Lung (tissue), 12 donors: ENCODE measurements around the gene SNAI1. TPM values are rescaled to one million over a fixed set of nuclear protein-coding genes. Genes with fewer than 3 reads are reported as not detected.

Source experiments
- ATAC-seq: fragments of 200-7000 bp; cut with Tn5 transposase; one replicate; pipeline ENCODE4 v1.9.1; 2020; ENCODE audit warnings: moderate number of reproducible peaks; ENCODE audit not compliant: insufficient read depth, low FRiP score
- DNase-seq, 3 donors: peaks; one replicate each; pipeline ENCODE4 v3.0.0-alpha.2; 2013 to 2017
- H3K27ac ChIP-seq, 2 donors: one replicate each; pipeline ENCODE4 v1.5.1; 2013; ENCODE audit warnings: mild to moderate bottlenecking in 2 of 2, moderate library complexity in 2 of 2, control low read depth in 1 of 2, inconsistent platforms in 1 of 2, low read depth in 1 of 2, low read length in 1 of 2
- H3K27me3 ChIP-seq, 3 donors: one replicate each; pipeline ENCODE4 v1.5.1; 2013; ENCODE audit warnings: low read length in 2 of 3; ENCODE audit not compliant: control insufficient read depth in 3 of 3, insufficient read depth in 3 of 3
- H3K36me3 ChIP-seq, 4 donors: one replicate each; pipeline ENCODE4 v1.5.1; 2013; ENCODE audit warnings: low read length in 4 of 4, mild to moderate bottlenecking in 1 of 4, moderate library complexity in 1 of 4; ENCODE audit not compliant: control insufficient read depth in 4 of 4, insufficient read depth in 4 of 4
- H3K4me1 ChIP-seq, 5 donors: one replicate each; pipeline ENCODE4 v1.5.1; 2013; ENCODE audit warnings: low read length in 5 of 5, mild to moderate bottlenecking in 2 of 5, moderate library complexity in 1 of 5; ENCODE audit not compliant: control insufficient read depth in 5 of 5, insufficient read depth in 5 of 5
- H3K4me3 ChIP-seq: one replicate; pipeline ENCODE4 v1.5.1; 2013; ENCODE audit warnings: mild to moderate bottlenecking, control low read depth, moderate library complexity
- H3K9ac ChIP-seq, 2 donors: one replicate each; pipeline ENCODE4 v1.5.1; 2013; ENCODE audit warnings: low read length in 2 of 2, control low read depth in 1 of 2; ENCODE audit not compliant: insufficient read depth in 1 of 2
- H3K9me3 ChIP-seq, 4 donors: one replicate each; pipeline ENCODE4 v1.5.1; 2013; ENCODE audit warnings: low read length in 3 of 4, mild to moderate bottlenecking in 1 of 4, moderate library complexity in 1 of 4; ENCODE audit not compliant: control insufficient read depth in 4 of 4, insufficient read depth in 3 of 4
- WGBS, 2 donors: extraction: QIAGEN DNeasy Blood & Tissue Kit; methylation state at CpG; one replicate each; pipeline ENCODE4 v1.1.7; 2013; 5-methylcytosine and 5-hydroxymethylcytosine counted together
- polyA plus RNA-seq, 2 donors: library from polyadenylated mRNA; stranded (reverse); fragments of 200-250 nt; gene quantifications; one replicate each; pipeline ENCODE4 v1.2.1, GENCODE V29; 2013
- total RNA-seq, 2 donors: library from RNA; depleted of rRNA in 1 of 2; stranded (reverse); fragments of >200 nt in 1 of 2; gene quantifications; one replicate each; pipeline ENCODE4 v1.2.1, GENCODE V29; 2014 to 2021
- TF ChIP-seq, protein P1 (sequence below): IDR thresholded peaks from 2 replicates; pipeline ENCODE4 v1.5.1; 2012; ENCODE audit warnings: mild to moderate bottlenecking; ENCODE audit errors: control extremely low read depth, extremely low read depth
- donor health status: control.
- donor health status: control.
- donor health status: Bipolar disorder and iron deficiency.
- donor health status: healthy.
- donor health status: DM: yes; HTN: yes; CAD: no.

Gene SNAI1
- total and polyA plus RNA-seq, 4 donors: 0.74 to 12.0 (median 5.4) TPM

- ATAC-seq (no peak), DNase-seq (no peak)
- peaks cover 0 to 3% (median 0%) of the 10 kb centered on the region in 4 donors for H3K9me3 ChIP-seq
- H3K4me3 ChIP-seq: no peak overlapping the region
- no peaks in the 10 kb centered on the region for H3K27me3 ChIP-seq
- WGBS, 2 donors: 31 to 55% methylated on average over 12 of the region's 12 CpGs
- no peak overlapping the region for H3K27ac ChIP-seq
- H3K9ac ChIP-seq: no peak overlapping the region
- H3K36me3 ChIP-seq: no peaks in the 10 kb centered on the region
- H3K4me1 ChIP-seq: peaks cover 0 to 38% (median 8%) of the 10 kb centered on the region in 5 donors
- TF ChIP-seq, protein P1, sequence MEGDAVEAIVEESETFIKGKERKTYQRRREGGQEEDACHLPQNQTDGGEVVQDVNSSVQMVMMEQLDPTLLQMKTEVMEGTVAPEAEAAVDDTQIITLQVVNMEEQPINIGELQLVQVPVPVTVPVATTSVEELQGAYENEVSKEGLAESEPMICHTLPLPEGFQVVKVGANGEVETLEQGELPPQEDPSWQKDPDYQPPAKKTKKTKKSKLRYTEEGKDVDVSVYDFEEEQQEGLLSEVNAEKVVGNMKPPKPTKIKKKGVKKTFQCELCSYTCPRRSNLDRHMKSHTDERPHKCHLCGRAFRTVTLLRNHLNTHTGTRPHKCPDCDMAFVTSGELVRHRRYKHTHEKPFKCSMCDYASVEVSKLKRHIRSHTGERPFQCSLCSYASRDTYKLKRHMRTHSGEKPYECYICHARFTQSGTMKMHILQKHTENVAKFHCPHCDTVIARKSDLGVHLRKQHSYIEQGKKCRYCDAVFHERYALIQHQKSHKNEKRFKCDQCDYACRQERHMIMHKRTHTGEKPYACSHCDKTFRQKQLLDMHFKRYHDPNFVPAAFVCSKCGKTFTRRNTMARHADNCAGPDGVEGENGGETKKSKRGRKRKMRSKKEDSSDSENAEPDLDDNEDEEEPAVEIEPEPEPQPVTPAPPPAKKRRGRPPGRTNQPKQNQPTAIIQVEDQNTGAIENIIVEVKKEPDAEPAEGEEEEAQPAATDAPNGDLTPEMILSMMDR: no peak
These were observed 29.8 kb downstream of the SNAI1 start for GRCh38 chr20:50012282-50013263.

DNA sequence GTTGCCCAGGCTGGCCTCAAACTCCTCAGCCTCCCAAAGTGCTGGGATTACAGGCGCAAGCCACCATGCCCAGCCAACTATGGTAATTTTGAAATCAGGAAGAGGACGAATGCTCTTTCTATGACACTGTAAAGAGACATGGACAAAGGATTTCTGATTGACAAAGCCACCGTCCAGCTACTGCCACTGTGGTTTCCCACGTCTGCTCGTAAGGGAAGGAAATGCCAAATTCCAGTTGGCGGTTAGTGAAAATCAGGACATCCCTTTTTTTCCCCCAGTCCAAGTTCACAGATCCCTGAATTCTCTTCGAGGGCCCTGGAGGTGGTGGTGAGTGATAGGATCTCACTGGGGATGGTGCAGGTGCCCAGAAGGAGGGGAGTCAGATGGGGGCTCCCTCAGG, 31.2 kb downstream of the SNAI1 start:
- no peak for ATAC-seq
- Histone ChIP-seq H3K36me3 (no peaks in the 10 kb centered on the region), H3K27me3 (no peaks in the 10 kb centered on the region), H3K4me1 (peaks cover 0 to 38% (median 8%) of the 10 kb centered on the region in 5 donors), H3K27ac (no peak overlapping the region), H3K9ac (no peak overlapping the region), H3K9me3 (peaks cover 0 to 3% (median 0%) of the 10 kb centered on the region in 4 donors), H3K4me3 (no peak overlapping the region)
- TF ChIP-seq, protein P1: no peak
- 39 to 61% methylated on average over 7 of the region's 7 CpGs for WGBS, 2 donors
- DNase-seq: peak in 2 of 3 donors; percentile 48 to 54

DNA sequence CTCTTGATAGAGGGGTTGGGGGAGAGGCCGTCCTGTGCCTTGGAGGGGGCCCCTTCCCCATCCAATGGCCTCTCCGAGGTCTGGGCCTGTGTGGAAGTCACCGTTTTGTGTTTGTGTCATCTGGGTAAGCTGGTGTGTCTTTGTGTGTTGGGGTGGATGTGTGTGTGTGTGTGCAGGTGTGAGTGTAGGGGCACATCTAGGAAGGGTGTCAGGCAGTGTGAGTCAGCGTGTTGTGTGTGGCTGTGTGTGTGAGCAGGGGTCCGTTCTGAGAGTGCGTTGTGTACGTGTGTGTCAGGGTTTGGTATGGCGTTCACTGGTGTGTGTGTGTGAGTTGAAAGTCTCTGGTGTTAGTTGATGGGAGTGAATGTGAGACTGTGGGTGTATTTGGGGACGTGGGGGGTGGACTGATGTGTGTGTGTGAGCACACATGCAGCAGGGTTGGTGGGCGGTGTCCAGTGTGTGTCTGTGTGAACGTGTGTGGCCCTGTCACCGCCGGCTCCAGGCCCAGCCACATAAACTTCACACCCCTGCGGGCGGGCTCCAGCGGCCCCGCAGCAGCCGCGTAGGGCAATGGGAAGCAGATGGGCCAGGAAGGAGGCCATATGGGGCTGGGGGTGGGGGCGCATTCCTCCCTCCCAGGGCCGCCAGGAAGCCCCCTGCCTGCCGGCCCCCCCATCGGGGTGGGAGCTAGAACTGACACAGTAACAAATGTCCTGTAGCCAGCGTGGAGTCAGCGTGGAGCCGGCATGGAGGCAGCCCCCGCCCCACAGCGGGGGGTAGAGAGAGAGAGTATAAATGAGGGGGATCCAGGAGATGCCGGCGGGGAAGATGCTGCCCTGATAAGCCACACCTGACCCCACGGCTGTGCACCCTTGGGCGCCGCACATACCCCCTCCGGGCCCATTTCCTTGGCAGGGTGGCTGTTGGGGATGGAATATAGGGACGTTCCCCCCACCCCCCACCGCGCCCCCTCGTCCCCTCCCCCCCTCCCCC, 32.1 kb downstream of the SNAI1 start:
- Histone ChIP-seq H3K4me3 (no peak overlapping the region), H3K4me1 (peaks cover 0 to 34% (median 8%) of the 10 kb centered on the region in 5 donors), H3K36me3 (no peaks in the 10 kb centered on the region), H3K27me3 (no peaks in the 10 kb centered on the region), H3K9me3 (peaks cover 0 to 3% (median 0%) of the 10 kb centered on the region in 4 donors), H3K27ac (no peak overlapping the region), H3K9ac (peak overlapping the region in 1 of 2 donors; percentile 57)
- ATAC-seq (no peak), DNase-seq (peak; percentile 92 to 96 (median 94))
- WGBS, 2 donors: 48 to 58% methylated on average over 37 to 38 of the region's 38 CpGs
- TF ChIP-seq, protein P1: no peak
